LNCaP clone FGC (cell line): ENCODE measurements around the gene G6PC2.
"Not testable (repeated sequence)": the region's sequence is repeated elsewhere in the genome, so short reads cannot be mapped to it uniquely, and the experiment has no call there.

ENCODE experiments used
- DNase-seq: peaks from one replicate; pipeline ENCODE4 v3.0.0-alpha.2; 2011; ENCODE audit warnings: low read depth
- H3K4me3 ChIP-seq: 2 replicates; pipeline ENCODE4 v1.5.1; 2011; ENCODE audit warnings: mild to moderate bottlenecking, low read depth, low read length, control low read depth
- CTCF ChIP-seq: IDR thresholded peaks from 2 replicates; pipeline ENCODE4 v1.5.1; 2012; ENCODE audit warnings: mild to moderate bottlenecking; ENCODE audit not compliant: control insufficient read depth, insufficient read depth; ENCODE audit errors: extremely low read depth

The G6PC2 gene

GRCh38 chr2:168874368-168875054, 26.6 kb upstream of the G6PC2 start:
- H3K4me3 ChIP-seq: no peak overlapping the region
- no peak for TF ChIP-seq CTCF
- DNase-seq: no peak

- not testable (repeated sequence) for DNase-seq, H3K4me3 ChIP-seq
These were observed 18.9 kb upstream of the G6PC2 start for GRCh38 chr2:168882163-168882562.

GRCh38 chr2:168884975-168885374, 16.1 kb upstream of the G6PC2 start:
- H3K4me3 ChIP-seq: no peak overlapping the region
- TF ChIP-seq CTCF: no peak
- DNase-seq: no peak

GRCh38 chr2:168889635-168890005, 11.5 kb upstream of the G6PC2 start:
- TF ChIP-seq CTCF: no peak
- H3K4me3 ChIP-seq: peak overlapping the region; percentile 67
- DNase-seq: no peak

- no peak for TF ChIP-seq CTCF
- H3K4me3 ChIP-seq: peak within 1 kb of the TSS; percentile 67
- DNase-seq: peak; percentile 57
These were observed 10.9 kb upstream of the G6PC2 start, which contains the start of gene SPC25 for GRCh38 chr2:168890006-168890782. Gene SPC25, minus strand, starts transcription at chr2:168890430. Its CDS starts 911 bp downstream, at chr2:168889519.

- no peak for DNase-seq
- no peak for TF ChIP-seq CTCF
- H3K4me3 ChIP-seq: no peak overlapping the region
These were observed 8.8 kb upstream of the G6PC2 start for GRCh38 chr2:168892327-168892726.

GRCh38 chr2:168894101-168894500, 7.0 kb upstream of the G6PC2 start:
- DNase-seq: no peak
- TF ChIP-seq CTCF: no peak
- H3K4me3 ChIP-seq: no peak overlapping the region
